Smooth muscle cell (in vitro differentiated cells): ENCODE data around the gene SMARCB1. TPM values are rescaled to one million over a fixed set of nuclear protein-coding genes. Genes with fewer than 3 reads are reported as not detected.

Source experiments
- DNase-seq: peaks from one replicate; lab custom pipeline; 2025; ENCODE audit not compliant: unreplicated experiment; lab: John Stamatoyannopoulos, UW
- H2AFZ ChIP-seq: fragments of 200-600 bp; sonication (generic); 2 replicates; pipeline ENCODE4 v1.6.0; 2016; ENCODE audit warnings: antibody characterized with exemption, low read depth, mild to moderate bottlenecking
- H3F3A ChIP-seq: fragments of 200-600 bp; sonication (generic); 2 replicates; pipeline ENCODE4 v1.6.0; 2017; ENCODE audit warnings: antibody characterized with exemption, low read depth
- H3K27ac ChIP-seq: fragments of 200-600 bp; sonication (generic); 2 replicates; pipeline ENCODE4 v1.5.1; 2016; ENCODE audit warnings: low read depth, mild to moderate bottlenecking
- H3K27me3 ChIP-seq: fragments of 200-600 bp; sonication (generic); 2 replicates; pipeline ENCODE4 v1.6.1; 2016; ENCODE audit warnings: low read depth, mild to moderate bottlenecking
- H3K36me3 ChIP-seq: fragments of 200-600 bp; sonication (generic); 2 replicates; pipeline ENCODE4 v1.5.1; 2016; ENCODE audit warnings: low read depth
- H3K4me1 ChIP-seq: fragments of 200-600 bp; sonication (generic); 2 replicates; pipeline ENCODE4 v1.5.1; 2016; ENCODE audit warnings: low read depth
- H3K4me2 ChIP-seq: fragments of 200-600 bp; sonication (generic); 2 replicates; pipeline ENCODE4 v1.6.0; 2016; ENCODE audit warnings: mild to moderate bottlenecking
- H3K4me3 ChIP-seq: fragments of 200-600 bp; sonication (generic); 2 replicates; pipeline ENCODE4 v1.5.1; 2016; ENCODE audit warnings: mild to moderate bottlenecking
- H3K79me2 ChIP-seq: fragments of 200-600 bp; sonication (generic); 2 replicates; pipeline ENCODE4 v1.6.0; 2016; ENCODE audit warnings: low read depth, mild to moderate bottlenecking
- H3K9ac ChIP-seq: fragments of 200-600 bp; sonication (generic); 2 replicates; pipeline ENCODE4 v1.6.0; 2016; ENCODE audit warnings: low read depth
- H3K9me3 ChIP-seq: fragments of 200-600 bp; sonication (generic); replicated peaks from 2 replicates; pipeline ENCODE4 v1.5.1; 2016; ENCODE audit warnings: low read depth
- H4K20me1 ChIP-seq: fragments of 200-600 bp; sonication (generic); 2 replicates; pipeline ENCODE4 v1.6.0; 2016; ENCODE audit warnings: low read depth
- CTCF ChIP-seq: fragments of 200-600 bp; sonication (generic); IDR thresholded peaks from 2 replicates; pipeline ENCODE4 v1.5.1; 2017; ENCODE audit warnings: borderline replicate concordance, mild to moderate bottlenecking, antibody characterized with exemption; ENCODE audit not compliant: insufficient read depth, poor library complexity, severe bottlenecking
- WGBS: methylation state at CpG from one replicate; pipeline ENCODE4 v1.1.7; 2016; ENCODE audit warnings: low lambda C conversion rate; 5-methylcytosine and 5-hydroxymethylcytosine counted together
- polyA plus RNA-seq: library from polyadenylated mRNA; unstranded; fragments of >200 nt; fragmentation: Nextera tagmentation; extraction: Ambion mirVana; gene quantifications from 2 replicates; pipeline ENCODE4 v1.2.1, GENCODE V29; 2016
- total RNA-seq: library from RNA; depleted of rRNA; stranded (reverse); fragments of >200 nt; gene quantifications from 2 replicates; pipeline ENCODE4 v1.2.3, GENCODE V29; 2014

Gene SMARCB1
- total RNA-seq, result 65.8 and 93.4 TPM in 2 replicates
- 93.8 and 124 TPM in 2 replicates for polyA plus RNA-seq

GRCh38 chr22:23786752-23787599 is at the start of gene SMARCB1:
TSS of gene SMARCB1 (plus strand) at chr22:23786966. CDS start at chr22:23787170, 204 bp downstream.
- Histone ChIP-seq H3K4me3 (peak within 1 kb of the TSS; percentile 97), H3K4me1 (peaks cover 13% of the 10 kb centered on the region), H3K36me3 (no peaks in the 10 kb centered on the region), H4K20me1 (peaks cover 47% of the 10 kb centered on the region), H3K4me2 (peak within 1 kb of the TSS; percentile 85), H3K27me3 (no peaks in the 10 kb centered on the region), H3K79me2 (peaks cover 47% of the 10 kb centered on the region), H2AFZ (peak within 1 kb of the TSS; percentile 93), H3K9ac (peak within 1 kb of the TSS; percentile 100), H3K9me3 (no peaks in the 10 kb centered on the region), H3F3A (no peaks in the 10 kb centered on the region), H3K27ac (peak within 1 kb of the TSS; percentile 98)
- TF ChIP-seq CTCF, result no peak
- DNase-seq, result peak; percentile 78
- 0% methylated on average over 67 of the region's 97 CpGs for WGBS

- H3K36me3 ChIP-seq, result no peaks in the 10 kb centered on the region
- H4K20me1 ChIP-seq, result peaks cover 20% of the 10 kb centered on the region
- DNase-seq, result no peak
- H3K4me3 ChIP-seq, result no peak overlapping the region
- no peaks in the 10 kb centered on the region for H3K9me3 ChIP-seq
- no peak overlapping the region for H3K9ac ChIP-seq
- H3K27me3 ChIP-seq, result no peaks in the 10 kb centered on the region
- H3K79me2 ChIP-seq, result no peaks in the 10 kb centered on the region
- H3K27ac ChIP-seq, result no peak overlapping the region
- no peaks in the 10 kb centered on the region for H3K4me1 ChIP-seq
- no peak overlapping the region for H2AFZ ChIP-seq
- no peak overlapping the region for H3K4me2 ChIP-seq
- no peaks in the 10 kb centered on the region for H3F3A ChIP-seq
- TF ChIP-seq CTCF, result no peak
Measured at GRCh38 chr22:23737696-23738095, 49.1 kb upstream of the SMARCB1 start.

GRCh38 chr22:23742505-23743264 is 44.1 kb upstream of the SMARCB1 start:
- H3K27ac ChIP-seq, result no peak overlapping the region
- H2AFZ ChIP-seq, result no peak overlapping the region
- H3K27me3 ChIP-seq, result no peaks in the 10 kb centered on the region
- 92% methylated on average over 7 of the region's 7 CpGs for WGBS
- peaks cover 53% of the 10 kb centered on the region for H4K20me1 ChIP-seq
- peaks cover 9% of the 10 kb centered on the region for H3K36me3 ChIP-seq
- H3F3A ChIP-seq, result no peaks in the 10 kb centered on the region
- no peak overlapping the region for H3K4me2 ChIP-seq
- TF ChIP-seq CTCF, result no peak
- H3K9me3 ChIP-seq, result no peaks in the 10 kb centered on the region
- no peak for DNase-seq
- H3K9ac ChIP-seq, result no peak overlapping the region
- H3K4me1 ChIP-seq, result no peaks in the 10 kb centered on the region
- peaks cover 10% of the 10 kb centered on the region for H3K79me2 ChIP-seq
- H3K4me3 ChIP-seq, result no peak overlapping the region
